Erythroblast (primary cell): ENCODE results near the gene GCN1.

Experiments
- GATA1 ChIP-seq: IDR thresholded peaks from 2 replicates; pipeline ENCODE4 v1.6.1; 2011; ENCODE audit warnings: low read depth, mild to moderate bottlenecking, control low read depth, low read length, moderate library complexity
- POLR2A ChIP-seq: IDR thresholded peaks from 2 replicates; pipeline ENCODE4 v1.6.1; 2011; ENCODE audit warnings: mild to moderate bottlenecking, low read length

GRCh38 chr12:120223458-120224303, 29.2 kb upstream of the GCN1 start:
- TF ChIP-seq POLR2A (no peak), GATA1 (no peak)
